ENCODE results near the gene MEF2B.
"Not testable (repeated sequence)": the region's sequence is repeated elsewhere in the genome, so short reads cannot be mapped to it uniquely, and the experiment has no call there.

Gene MEF2B

GRCh38 chr19:19115954-19116353, 54.1 kb downstream of the MEF2B start:
- no peak overlapping the region for H3K4me3 ChIP-seq (ENCODE audit: low read length)
- no peak overlapping the region for H3K4me2 ChIP-seq (ENCODE audit: low read length)
- H3K27me3 ChIP-seq (ENCODE audit: control insufficient read depth, insufficient read depth, low read length), result no peaks in the 10 kb centered on the region
- H3K9ac ChIP-seq (ENCODE audit: low read depth, low read length), result no peak overlapping the region
- H3K9me3 ChIP-seq (replicated peaks; ENCODE audit: low read length), result no peaks in the 10 kb centered on the region
- H3K4me1 ChIP-seq (ENCODE audit: control insufficient read depth, insufficient read depth, low read length), result peaks cover 13% of the 10 kb centered on the region
- H3K36me3 ChIP-seq (ENCODE audit: insufficient read depth, low read length), result peaks cover 11% of the 10 kb centered on the region

GRCh38 chr19:19113040-19113626, 56.9 kb downstream of the MEF2B start:
- H3K9me3 ChIP-seq (replicated peaks; ENCODE audit: low read length), result no peaks in the 10 kb centered on the region
- H3K4me1 ChIP-seq (ENCODE audit: control insufficient read depth, insufficient read depth, low read length), result peaks cover 28% of the 10 kb centered on the region
- no peaks in the 10 kb centered on the region for H3K36me3 ChIP-seq (ENCODE audit: insufficient read depth, low read length)
- H3K27me3 ChIP-seq (ENCODE audit: control insufficient read depth, insufficient read depth, low read length), result no peaks in the 10 kb centered on the region
- H3K9ac ChIP-seq (ENCODE audit: low read depth, low read length), result no peak overlapping the region
- no peak overlapping the region for H3K4me3 ChIP-seq (ENCODE audit: low read length)
- H3K4me2 ChIP-seq (ENCODE audit: low read length), result no peak overlapping the region

DNA sequence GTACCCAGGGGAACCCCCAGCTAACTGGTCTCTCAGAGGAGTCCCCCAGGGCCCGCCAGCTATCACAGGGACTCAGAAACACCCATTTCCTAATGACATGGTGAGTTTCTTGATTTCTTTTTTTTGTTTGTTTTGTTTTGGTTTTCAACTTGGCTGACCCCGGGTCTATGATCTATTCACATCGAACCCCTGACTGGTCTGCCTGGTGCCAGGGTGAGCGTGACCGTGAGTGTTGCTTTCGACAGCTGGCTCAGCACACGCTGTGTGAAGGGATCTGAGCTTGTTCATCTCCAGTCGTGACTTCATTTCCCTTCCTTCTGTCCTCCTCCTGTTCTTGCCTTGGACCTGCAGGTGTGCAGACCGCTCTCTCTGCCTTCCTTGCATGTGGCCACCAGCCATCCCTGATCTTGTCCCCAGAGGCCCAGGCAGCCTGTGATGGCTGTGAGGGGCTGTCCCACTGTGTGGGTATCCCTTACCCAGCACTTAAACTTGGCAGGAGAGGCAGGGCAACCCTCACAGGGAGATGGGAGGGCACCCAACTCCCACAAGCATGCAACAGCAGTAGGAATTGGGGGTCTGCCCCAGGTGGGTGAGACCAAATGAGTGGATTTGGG, 58.0 kb downstream of the MEF2B start:
- Histone ChIP-seq H3K9ac (ENCODE audit: low read depth, low read length) (no peak overlapping the region), H3K9me3 (replicated peaks; ENCODE audit: low read length) (no peaks in the 10 kb centered on the region), H3K4me2 (ENCODE audit: low read length) (no peak overlapping the region), H3K4me3 (ENCODE audit: low read length) (no peak overlapping the region), H3K27me3 (ENCODE audit: control insufficient read depth, insufficient read depth, low read length) (no peaks in the 10 kb centered on the region), H3K4me1 (ENCODE audit: control insufficient read depth, insufficient read depth, low read length) (peaks cover 28% of the 10 kb centered on the region), H3K36me3 (ENCODE audit: insufficient read depth, low read length) (no peaks in the 10 kb centered on the region)

DNA sequence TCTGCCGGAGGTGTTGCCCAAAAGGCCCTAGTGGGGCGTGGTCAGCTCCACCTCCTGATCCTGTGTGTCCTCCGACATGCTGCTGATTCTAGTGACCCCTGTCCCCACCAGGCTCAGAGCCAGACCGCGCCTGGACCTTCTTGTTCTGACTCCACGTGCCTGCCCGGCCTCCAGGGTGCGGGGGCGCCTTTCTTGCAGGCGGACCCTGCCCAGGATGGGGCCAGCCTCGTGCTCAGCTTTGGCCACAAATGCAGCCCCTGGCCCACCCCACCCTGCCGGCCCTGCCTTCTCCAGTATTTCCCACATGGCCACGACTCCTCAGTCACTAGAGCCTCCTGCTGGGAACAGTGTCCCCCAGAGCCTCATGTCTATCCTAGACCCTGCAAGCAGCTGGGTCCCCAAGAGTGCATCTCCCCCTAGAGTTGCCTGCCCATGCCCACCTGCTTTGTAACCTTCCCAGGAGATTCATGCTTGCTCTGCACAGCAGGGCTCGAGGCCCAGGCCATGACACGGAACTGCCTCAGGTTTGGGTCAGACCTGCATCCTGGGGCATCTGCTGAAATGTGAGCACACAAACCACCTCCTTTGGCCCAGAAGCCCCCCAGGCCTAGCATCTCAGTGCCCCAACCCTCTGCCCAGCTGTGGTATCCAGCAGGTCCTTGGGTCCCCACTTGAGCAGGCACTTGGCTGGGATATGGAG, 58.8 kb downstream of the MEF2B start:
- no peak overlapping the region for H3K4me2 ChIP-seq (ENCODE audit: low read length)

GRCh38 chr19:19110410-19111135, 59.5 kb downstream of the MEF2B start:
- Histone ChIP-seq H3K4me3 (ENCODE audit: low read length) (no peak overlapping the region), H3K4me1 (ENCODE audit: control insufficient read depth, insufficient read depth, low read length) (peaks cover 28% of the 10 kb centered on the region), H3K27me3 (ENCODE audit: control insufficient read depth, insufficient read depth, low read length) (no peaks in the 10 kb centered on the region), H3K9me3 (replicated peaks; ENCODE audit: low read length) (no peaks in the 10 kb centered on the region), H3K4me2 (ENCODE audit: low read length) (no peak overlapping the region), H3K36me3 (ENCODE audit: insufficient read depth, low read length) (no peaks in the 10 kb centered on the region), H3K9ac (ENCODE audit: low read depth, low read length) (no peak overlapping the region)

More for the DNA sequence above, 58.8 kb downstream of the MEF2B start:
- no peak overlapping the region for H3K4me3 ChIP-seq (ENCODE audit: low read length)
- H3K9me3 ChIP-seq (replicated peaks; ENCODE audit: low read length), result no peaks in the 10 kb centered on the region
- H3K27me3 ChIP-seq (ENCODE audit: control insufficient read depth, insufficient read depth, low read length), result no peaks in the 10 kb centered on the region
- no peak overlapping the region for H3K9ac ChIP-seq (ENCODE audit: low read depth, low read length)
- H3K4me1 ChIP-seq (ENCODE audit: control insufficient read depth, insufficient read depth, low read length), result peaks cover 28% of the 10 kb centered on the region
- H3K36me3 ChIP-seq (ENCODE audit: insufficient read depth, low read length), result no peaks in the 10 kb centered on the region

DNA sequence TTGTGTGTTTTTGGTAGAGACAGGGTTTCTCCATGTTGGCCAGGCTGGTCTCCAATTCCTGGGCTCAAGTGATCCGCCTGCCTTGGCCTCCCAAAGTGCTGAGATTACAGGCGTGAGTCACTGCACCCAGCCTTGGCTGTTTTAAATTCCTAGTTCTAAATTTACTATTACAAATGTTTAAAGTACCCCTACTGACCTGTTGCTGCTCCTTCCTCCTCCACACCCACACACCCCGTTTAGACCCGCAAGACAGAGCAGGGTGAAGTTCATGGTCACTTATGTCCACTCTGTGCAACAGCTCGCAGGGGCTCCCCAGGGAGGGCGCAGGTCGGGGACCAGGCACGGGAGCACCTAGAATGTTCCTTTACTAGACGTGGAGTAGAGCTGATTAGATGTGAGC, 60.5 kb downstream of the MEF2B start:
- H3K4me3 ChIP-seq (ENCODE audit: low read length), result no peak overlapping the region
- H3K4me1 ChIP-seq (ENCODE audit: control insufficient read depth, insufficient read depth, low read length), result peaks cover 28% of the 10 kb centered on the region
- no peaks in the 10 kb centered on the region for H3K27me3 ChIP-seq (ENCODE audit: control insufficient read depth, insufficient read depth, low read length)
- H3K36me3 ChIP-seq (ENCODE audit: insufficient read depth, low read length), result no peaks in the 10 kb centered on the region
- H3K9ac ChIP-seq (ENCODE audit: low read depth, low read length), result no peak overlapping the region
- no peaks in the 10 kb centered on the region for H3K9me3 ChIP-seq (replicated peaks; ENCODE audit: low read length)
- peak overlapping the region; percentile 7 for H3K4me2 ChIP-seq (ENCODE audit: low read length)

- H3K4me2 ChIP-seq (ENCODE audit: low read length), result no peak overlapping the region
- no peaks in the 10 kb centered on the region for H3K9me3 ChIP-seq (replicated peaks; ENCODE audit: low read length)
- peaks cover 19% of the 10 kb centered on the region for H3K4me1 ChIP-seq (ENCODE audit: control insufficient read depth, insufficient read depth, low read length)
- no peaks in the 10 kb centered on the region for H3K27me3 ChIP-seq (ENCODE audit: control insufficient read depth, insufficient read depth, low read length)
- no peak overlapping the region for H3K4me3 ChIP-seq (ENCODE audit: low read length)
- no peaks in the 10 kb centered on the region for H3K36me3 ChIP-seq (ENCODE audit: insufficient read depth, low read length)
- H3K9ac ChIP-seq (ENCODE audit: low read depth, low read length), result no peak overlapping the region
Observed at GRCh38 chr19:19107654-19108053, 62.4 kb downstream of the MEF2B start.

DNA sequence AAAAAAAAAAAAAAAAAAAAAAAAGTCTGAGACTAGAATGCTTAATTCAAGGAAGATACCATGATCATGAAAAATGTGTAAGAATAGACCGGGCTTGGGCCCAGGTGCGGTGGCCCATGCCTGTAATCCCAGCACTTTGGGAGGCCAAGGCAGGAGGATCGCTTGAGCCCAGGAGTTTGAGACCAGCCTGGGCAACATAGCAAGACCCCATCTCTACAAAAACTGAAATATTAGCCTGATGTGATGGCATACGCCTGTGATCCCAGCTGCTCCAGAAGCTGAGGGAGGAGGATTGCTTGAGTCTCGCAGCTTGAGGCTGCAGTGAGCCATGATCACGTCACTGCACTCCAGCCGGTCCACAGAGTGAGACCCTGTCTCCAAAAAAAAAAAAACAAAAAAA, 63.1 kb downstream of the MEF2B start:
- not testable (repeated sequence) for H3K27me3 ChIP-seq (ENCODE audit: control insufficient read depth, insufficient read depth, low read length); H3K9me3 ChIP-seq (replicated peaks; ENCODE audit: low read length); H3K36me3 ChIP-seq (ENCODE audit: insufficient read depth, low read length); H3K4me2 ChIP-seq (ENCODE audit: low read length); H3K9ac ChIP-seq (ENCODE audit: low read depth, low read length); H3K4me3 ChIP-seq (ENCODE audit: low read length)
- peaks cover 15% of the 10 kb centered on the region for H3K4me1 ChIP-seq (ENCODE audit: control insufficient read depth, insufficient read depth, low read length)

DNA sequence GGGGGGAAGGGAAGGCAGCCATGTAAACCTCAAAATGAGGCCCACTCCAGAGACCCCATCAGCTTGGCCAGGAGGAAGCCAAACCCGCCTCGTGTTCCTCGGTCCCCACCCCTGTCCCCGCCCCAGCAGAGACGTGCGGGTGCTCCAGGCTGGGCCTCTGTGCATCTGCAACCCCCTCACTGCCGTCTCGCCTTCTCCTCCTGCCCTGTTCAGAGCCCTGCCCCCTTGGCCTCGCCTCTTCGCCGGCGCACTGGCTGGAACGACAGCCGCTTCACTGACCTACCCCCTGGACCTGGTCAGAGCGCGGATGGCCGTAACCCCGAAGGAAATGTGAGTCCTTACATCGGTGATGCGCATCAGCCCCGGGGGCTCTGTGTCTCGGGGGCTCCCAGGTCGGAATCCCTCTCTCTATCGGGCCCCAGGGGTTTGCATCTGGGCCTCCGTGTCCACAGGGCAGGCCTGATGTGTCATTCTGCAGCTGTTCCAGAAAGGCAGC, 64.0 kb downstream of the MEF2B start:
- H3K4me3 ChIP-seq (ENCODE audit: low read length), result no peak overlapping the region
- H3K9ac ChIP-seq (ENCODE audit: low read depth, low read length), result no peak overlapping the region
- H3K4me1 ChIP-seq (ENCODE audit: control insufficient read depth, insufficient read depth, low read length), result peaks cover 15% of the 10 kb centered on the region
- no peaks in the 10 kb centered on the region for H3K27me3 ChIP-seq (ENCODE audit: control insufficient read depth, insufficient read depth, low read length)
- no peaks in the 10 kb centered on the region for H3K9me3 ChIP-seq (replicated peaks; ENCODE audit: low read length)
- H3K36me3 ChIP-seq (ENCODE audit: insufficient read depth, low read length), result no peaks in the 10 kb centered on the region
- H3K4me2 ChIP-seq (ENCODE audit: low read length), result no peak overlapping the region

GRCh38 chr19:19105365-19106055, 64.6 kb downstream of the MEF2B start:
- Histone ChIP-seq H3K4me1 (ENCODE audit: control insufficient read depth, insufficient read depth, low read length) (peaks cover 13% of the 10 kb centered on the region), H3K27me3 (ENCODE audit: control insufficient read depth, insufficient read depth, low read length) (no peaks in the 10 kb centered on the region), H3K9me3 (replicated peaks; ENCODE audit: low read length) (no peaks in the 10 kb centered on the region), H3K36me3 (ENCODE audit: insufficient read depth, low read length) (no peaks in the 10 kb centered on the region), H3K4me3 (ENCODE audit: low read length) (no peak overlapping the region), H3K4me2 (ENCODE audit: low read length) (no peak overlapping the region), H3K9ac (ENCODE audit: low read depth, low read length) (no peak overlapping the region)

DNA sequence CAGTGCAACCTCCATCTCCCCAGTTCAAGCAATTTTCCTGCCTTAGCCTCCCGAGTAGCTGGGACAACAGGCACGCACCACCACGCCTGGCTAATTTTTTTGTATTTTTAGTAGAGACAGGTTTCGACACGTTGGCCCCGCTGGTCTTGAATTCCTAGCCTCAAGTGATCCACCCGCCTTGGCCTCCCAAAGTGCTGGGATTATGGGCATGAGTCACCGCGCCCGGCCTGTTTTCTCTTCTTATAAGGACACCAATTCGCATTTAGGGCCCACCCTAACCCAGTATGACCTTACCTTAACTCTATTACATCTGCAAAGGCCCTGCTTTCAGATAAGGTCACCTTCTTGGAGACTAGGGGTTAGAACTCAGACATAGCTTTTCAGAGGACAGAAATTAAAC, 66.9 kb downstream of the MEF2B start:
- no peaks in the 10 kb centered on the region for H3K9me3 ChIP-seq (replicated peaks; ENCODE audit: low read length)
- H3K4me1 ChIP-seq (ENCODE audit: control insufficient read depth, insufficient read depth, low read length), result no peaks in the 10 kb centered on the region
- H3K9ac ChIP-seq (ENCODE audit: low read depth, low read length), result no peak overlapping the region
- no peaks in the 10 kb centered on the region for H3K27me3 ChIP-seq (ENCODE audit: control insufficient read depth, insufficient read depth, low read length)
- no peak overlapping the region for H3K4me3 ChIP-seq (ENCODE audit: low read length)
- H3K4me2 ChIP-seq (ENCODE audit: low read length), result no peak overlapping the region
- H3K36me3 ChIP-seq (ENCODE audit: insufficient read depth, low read length), result no peaks in the 10 kb centered on the region
